Loucy (cell line): ENCODE measurements around the gene EPHA7.

Source experiments
- H2AFZ ChIP-seq: fragments of 200-600 bp; sonication (generic); 2 replicates; pipeline ENCODE4 v1.6.0; 2016; ENCODE audit warnings: antibody characterized with exemption, mild to moderate bottlenecking, low read length, moderate library complexity
- H3F3A ChIP-seq: fragments of 200-600 bp; 2 replicates; pipeline ENCODE4 v1.6.0; 2016; ENCODE audit warnings: antibody characterized with exemption, low read depth, mild to moderate bottlenecking
- H3K27me3 ChIP-seq: fragments of 200-600 bp; sonication (generic); 2 replicates; pipeline ENCODE4 v1.6.1; 2014; ENCODE audit warnings: low read length, mild to moderate bottlenecking; ENCODE audit not compliant: insufficient read depth, poor library complexity, severe bottlenecking
- H3K36me3 ChIP-seq: fragments of 200-600 bp; sonication (generic); 2 replicates; pipeline ENCODE4 v1.6.1; 2016; ENCODE audit warnings: low read length; ENCODE audit not compliant: insufficient read depth
- H3K4me1 ChIP-seq: fragments of 200-600 bp; sonication (generic); 2 replicates; pipeline ENCODE4 v1.5.1; 2014; ENCODE audit warnings: low read length, mild to moderate bottlenecking; ENCODE audit not compliant: insufficient read depth, poor library complexity, severe bottlenecking
- H3K4me2 ChIP-seq: fragments of 200-600 bp; sonication (generic); 2 replicates; pipeline ENCODE4 v1.6.0; 2014; ENCODE audit warnings: antibody characterized with exemption, low read length, low read depth, mild to moderate bottlenecking; ENCODE audit not compliant: poor library complexity, severe bottlenecking
- H3K4me3 ChIP-seq: fragments of 200-600 bp; sonication (generic); 2 replicates; pipeline ENCODE4 v1.5.1; 2014; ENCODE audit warnings: low read length, mild to moderate bottlenecking, mixed read lengths; ENCODE audit not compliant: poor library complexity, severe bottlenecking
- H3K79me2 ChIP-seq: fragments of 200-600 bp; sonication (generic); 2 replicates; pipeline ENCODE4 v1.6.1; 2014; ENCODE audit warnings: low read length; ENCODE audit not compliant: insufficient read depth
- H3K9ac ChIP-seq: fragments of 200-600 bp; sonication (generic); 2 replicates; pipeline ENCODE4 v1.6.0; 2014; ENCODE audit warnings: mild to moderate bottlenecking, low read depth, low read length, moderate library complexity; ENCODE audit not compliant: poor library complexity, severe bottlenecking
- H3K9me2 ChIP-seq: fragments of 200-600 bp; sonication (generic); replicated peaks from 2 replicates; pipeline ENCODE4 v1.6.1; 2016; ENCODE audit warnings: low read depth, low read length, mixed read lengths
- H3K9me3 ChIP-seq: fragments of 200-600 bp; sonication (generic); 2 replicates; pipeline ENCODE4 v1.6.1; 2014; ENCODE audit warnings: mild to moderate bottlenecking, antibody characterized with exemption, low read length, low read depth; ENCODE audit not compliant: insufficient read depth
- H4K20me1 ChIP-seq: fragments of 200-600 bp; sonication (generic); 2 replicates; pipeline ENCODE4 v1.6.0; 2014; ENCODE audit warnings: antibody characterized with exemption, low read length, mild to moderate bottlenecking; ENCODE audit not compliant: insufficient read depth, poor library complexity, severe bottlenecking
- CTCF ChIP-seq: fragments of 200-600 bp; sonication (generic); conservative IDR thresholded peaks from 2 replicates; pipeline ENCODE4 v1.5.1; 2014; ENCODE audit warnings: mild to moderate bottlenecking, antibody characterized with exemption, low read length
- EZH2phosphoT487 ChIP-seq: fragments of 200-600 bp; IDR thresholded peaks from 2 replicates; pipeline ENCODE4 v1.6.1; 2018; ENCODE audit warnings: antibody characterized with exemption, mild to moderate bottlenecking, moderate library complexity, borderline replicate concordance

The EPHA7 gene

GRCh38 chr6:93412452-93412851 is 6.9 kb downstream of the EPHA7 start:
- Histone ChIP-seq H3K9ac (no peak overlapping the region), H3F3A (no peaks in the 10 kb centered on the region), H3K36me3 (no peaks in the 10 kb centered on the region), H3K4me3 (no peak overlapping the region), H3K79me2 (no peaks in the 10 kb centered on the region), H3K4me1 (no peaks in the 10 kb centered on the region), H3K4me2 (no peak overlapping the region), H2AFZ (no peak overlapping the region), H3K9me3 (no peaks in the 10 kb centered on the region), H4K20me1 (no peaks in the 10 kb centered on the region), H3K27me3 (no peaks in the 10 kb centered on the region), H3K9me2 (no peaks in the 10 kb centered on the region)
- no peak for TF ChIP-seq EZH2phosphoT487
- no peak for TF ChIP-seq CTCF

- H3K4me2 ChIP-seq = no peak overlapping the region
- no peaks in the 10 kb centered on the region for H3K9me2 ChIP-seq
- H3K9ac ChIP-seq = no peak overlapping the region
- H3F3A ChIP-seq = no peaks in the 10 kb centered on the region
- H4K20me1 ChIP-seq = no peaks in the 10 kb centered on the region
- H3K4me3 ChIP-seq = no peak overlapping the region
- TF ChIP-seq CTCF (no peak), EZH2phosphoT487 (no peak)
- H3K79me2 ChIP-seq = no peaks in the 10 kb centered on the region
- H3K9me3 ChIP-seq = no peaks in the 10 kb centered on the region
- H3K36me3 ChIP-seq = no peaks in the 10 kb centered on the region
- no peak overlapping the region for H2AFZ ChIP-seq
- H3K4me1 ChIP-seq = no peaks in the 10 kb centered on the region
- H3K27me3 ChIP-seq = no peaks in the 10 kb centered on the region
Measured at GRCh38 chr6:93407186-93407585, 12.2 kb downstream of the EPHA7 start.

GRCh38 chr6:93403390-93403789 is 16.0 kb downstream of the EPHA7 start:
- Histone ChIP-seq H3K79me2 (no peaks in the 10 kb centered on the region), H3K4me3 (no peak overlapping the region), H3K9ac (no peak overlapping the region), H3K4me2 (no peak overlapping the region), H2AFZ (no peak overlapping the region), H3F3A (no peaks in the 10 kb centered on the region), H4K20me1 (no peaks in the 10 kb centered on the region), H3K4me1 (no peaks in the 10 kb centered on the region), H3K9me3 (no peaks in the 10 kb centered on the region), H3K9me2 (no peaks in the 10 kb centered on the region), H3K27me3 (no peaks in the 10 kb centered on the region), H3K36me3 (no peaks in the 10 kb centered on the region)
- TF ChIP-seq CTCF (no peak), EZH2phosphoT487 (no peak)
